Gastrocnemius medialis (tissue), 4 donors: ENCODE data around the gene FGF14.

ENCODE experiments used
- POLR2A ChIP-seq, 2 donors: fragments of 450-650 bp; IDR thresholded peaks; one replicate each; pipeline ENCODE4 v1.6.1; 2017; ENCODE audit warnings: antibody characterized with exemption in 2 of 2, mild to moderate bottlenecking in 2 of 2, moderate library complexity in 2 of 2
- TF ChIP-seq, protein P1 (sequence below), 5 experiments: fragments of 450-650 bp in 3 of 5; fragments of 200-600 bp in 2 of 5; sonication (generic) in 2 of 5; IDR thresholded peaks in 4 of 5; conservative IDR thresholded peaks in 1 of 5; 1 replicate in 4 of 5; 2 replicates in 1 of 5; pipeline ENCODE4 v1.5.1; 2016 to 2019; ENCODE audit warnings: antibody characterized with exemption in 5 of 5, mild to moderate bottlenecking in 3 of 5, moderate library complexity in 3 of 5

DNA sequence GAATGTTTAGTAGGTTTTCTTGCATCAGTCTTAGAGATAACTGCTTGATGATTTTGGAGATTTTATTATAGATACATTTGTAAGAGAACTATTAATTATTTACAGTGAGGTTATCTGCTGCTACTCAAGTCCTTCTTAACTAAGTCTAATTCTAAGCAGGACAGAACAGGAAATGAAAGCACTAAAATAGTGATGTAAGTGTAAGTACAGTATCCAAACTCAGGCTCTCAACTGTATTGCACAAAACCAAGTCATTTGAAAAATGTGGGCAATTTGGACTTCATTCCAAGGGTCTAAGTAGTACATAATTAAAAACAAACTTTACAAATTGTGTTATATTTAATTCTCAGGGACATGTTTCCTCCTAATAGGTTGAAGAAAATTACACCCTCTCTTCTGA, 532.3 kb downstream of the FGF14 start:
- TF ChIP-seq POLR2A (IDR thresholded peaks at IDR 0.05), result no peak
- TF ChIP-seq, protein P1, sequence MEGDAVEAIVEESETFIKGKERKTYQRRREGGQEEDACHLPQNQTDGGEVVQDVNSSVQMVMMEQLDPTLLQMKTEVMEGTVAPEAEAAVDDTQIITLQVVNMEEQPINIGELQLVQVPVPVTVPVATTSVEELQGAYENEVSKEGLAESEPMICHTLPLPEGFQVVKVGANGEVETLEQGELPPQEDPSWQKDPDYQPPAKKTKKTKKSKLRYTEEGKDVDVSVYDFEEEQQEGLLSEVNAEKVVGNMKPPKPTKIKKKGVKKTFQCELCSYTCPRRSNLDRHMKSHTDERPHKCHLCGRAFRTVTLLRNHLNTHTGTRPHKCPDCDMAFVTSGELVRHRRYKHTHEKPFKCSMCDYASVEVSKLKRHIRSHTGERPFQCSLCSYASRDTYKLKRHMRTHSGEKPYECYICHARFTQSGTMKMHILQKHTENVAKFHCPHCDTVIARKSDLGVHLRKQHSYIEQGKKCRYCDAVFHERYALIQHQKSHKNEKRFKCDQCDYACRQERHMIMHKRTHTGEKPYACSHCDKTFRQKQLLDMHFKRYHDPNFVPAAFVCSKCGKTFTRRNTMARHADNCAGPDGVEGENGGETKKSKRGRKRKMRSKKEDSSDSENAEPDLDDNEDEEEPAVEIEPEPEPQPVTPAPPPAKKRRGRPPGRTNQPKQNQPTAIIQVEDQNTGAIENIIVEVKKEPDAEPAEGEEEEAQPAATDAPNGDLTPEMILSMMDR (IDR thresholded peaks at IDR 0.05 in 4 of 5, conservative IDR thresholded peaks at IDR 0.05 in 1 of 5), result no peak
